ENCODE results near the gene KLK15. TPM values are rescaled to one million over a fixed set of nuclear protein-coding genes. Genes with fewer than 3 reads are reported as not detected.
A peak's percentile ranks its signal among the peaks of the same experiment; 100 is the strongest.

KLK15 gene
- total RNA-seq, 4 donors from 2014 or later: not detected

Small RNAs within 50 kb of the gene (small RNA-seq; reads per million reads assigned to genes)
- gene SNORD88A: 130 reads per million, percentile 96 among the genes with 10 or more reads in this experiment
- not detected for gene SNORD88B
- gene SNORD88C: not detected

Other genes starting within 250 kb of the KLK15 start
- gene SYT3, start 193.7 kb downstream of the KLK15 start, total RNA-seq: not detected
- gene C19orf81, start 184.1 kb downstream of the KLK15 start, total RNA-seq: not detected
- gene SHANK1, start 113.8 kb downstream of the KLK15 start, total RNA-seq: 1 to 10 TPM in 1 of 4 donors, under 1 TPM in 2, not detected in 1; 0.21 to 3.3 (median 0.30) TPM
- 10 to 100 TPM; 13.3 to 53.1 (median 25.9) TPM for gene CLEC11A, start 110.2 kb downstream of the KLK15 start, total RNA-seq
- not detected for gene GPR32, start 63.1 kb downstream of the KLK15 start, total RNA-seq
- gene ACP4, start 43.2 kb downstream of the KLK15 start, total RNA-seq: not detected
- gene KLK1, start 9.8 kb downstream of the KLK15 start, total RNA-seq: 1 to 10 TPM in 2 of 4 donors, under 1 TPM in 1, not detected in 1; 0.78 to 1.8 (median 1.5) TPM
- gene KLK3, start 21.3 kb upstream of the KLK15 start, total RNA-seq: not detected
- gene KLK2, start 39.9 kb upstream of the KLK15 start, total RNA-seq: not detected
- 1 to 10 TPM in 1 of 4 donors, under 1 TPM in 1, not detected in 2; 0.59 to 1.2 TPM for gene KLK4, start 77.8 kb upstream of the KLK15 start, total RNA-seq
- not detected for gene KLK5, start 119.5 kb upstream of the KLK15 start, total RNA-seq
- gene KLK6, start 136.0 kb upstream of the KLK15 start, total RNA-seq: 1 to 10 TPM in 3 of 4 donors, not detected in 1; 2.1 to 5.9 (median 2.5) TPM
- 1 to 10 TPM in 3 of 4 donors, under 1 TPM in 1; 0.90 to 7.6 (median 4.6) TPM for gene KLK7, start 150.3 kb upstream of the KLK15 start, total RNA-seq
- gene KLK8, start 168.0 kb upstream of the KLK15 start, total RNA-seq: 1 to 10 TPM in 3 of 4 donors, not detected in 1; 1.6 to 2.2 (median 1.9) TPM
- gene KLK10, start 186.1 kb upstream of the KLK15 start, total RNA-seq: 1 to 10 TPM in 2 of 4 donors, under 1 TPM in 1, not detected in 1; 0.22 to 3.1 (median 1.4) TPM
- 1 to 10 TPM in 1 of 4 donors, not detected in 3; 1.3 TPM for gene KLK11, start 193.0 kb upstream of the KLK15 start, total RNA-seq
- gene KLK12, start 201.4 kb upstream of the KLK15 start, total RNA-seq: not detected
- gene KLK13, start 231.5 kb upstream of the KLK15 start, total RNA-seq: under 1 TPM in 1 of 4 donors, not detected in 3; 0.63 TPM
- gene KLK14, start 249.3 kb upstream of the KLK15 start, total RNA-seq: not detected

Data from tibial nerve (tissue), 4 donors.